Activated B cell treated with CpG ODN at 0.5 μM for 24 hours (primary cell): ENCODE results near the gene OPTN. TPM values are rescaled to one million over a fixed set of nuclear protein-coding genes. Genes with fewer than 3 reads are reported as not detected.

Experiments
- ATAC-seq: fragments of 200-7000 bp; cut with Tn5 transposase; one replicate; pipeline ENCODE4 v1.10.0; 2021; ENCODE audit warnings: low read depth, mild to moderate bottlenecking, moderate library complexity
- CTCF ChIA-PET: fragments of 350-600 bp; sonication (Branson Sonifier 250); formaldehyde crosslinking; loops from one replicate; lab custom pipeline; 2021; ENCODE audit warnings: antibody characterized with exemption; lab: Charles Lee
- POLR2A ChIA-PET: fragments of 350-600 bp; sonication (Branson Sonifier 250); formaldehyde crosslinking; loops from one replicate; lab custom pipeline; 2021; ENCODE audit warnings: antibody characterized with exemption; lab: Charles Lee
- DNase-seq: peaks from one replicate; pipeline ENCODE4 v3.0.0; 2022
- H3K27ac Mint-ChIP-seq: one replicate; pipeline ENCODE4 v1.8.0; 2020; ENCODE audit warnings: mixed read lengths
- H3K27me3 Mint-ChIP-seq: one replicate; pipeline ENCODE4 v1.8.0; 2021; ENCODE audit warnings: mixed read lengths
- H3K36me3 Mint-ChIP-seq: one replicate; pipeline ENCODE4 v1.8.0; 2021; ENCODE audit warnings: low read depth, mixed read lengths
- H3K4me1 Mint-ChIP-seq: one replicate; pipeline ENCODE4 v1.8.0; 2021; ENCODE audit warnings: mixed read lengths
- H3K4me3 Mint-ChIP-seq: one replicate; pipeline ENCODE4 v1.8.0; 2020; ENCODE audit warnings: mild to moderate bottlenecking, mixed read lengths
- H3K9me3 Mint-ChIP-seq: one replicate; pipeline ENCODE4 v1.8.0; 2020; ENCODE audit warnings: mixed read lengths
- CTCF ChIP-seq: fragments of 200-600 bp; IDR thresholded peaks from one replicate; pipeline ENCODE4 v1.8.0; 2022; ENCODE audit warnings: antibody characterized with exemption, mild to moderate bottlenecking
- intact Hi-C: fragments of 100-400 bp; cut with micrococcal nuclease; formaldehyde crosslinking; loops from one replicate; pipeline ENCODE4 v1.15.1; 2024
- total RNA-seq: library from RNA; stranded (reverse); gene quantifications from 2 replicates; pipeline ENCODE4 v1.2.3, GENCODE V29; 2022

The OPTN gene
- total RNA-seq, 1 donor from 2014 or later: 34.9 TPM

GRCh38 chr10:13103554-13103953, 3.6 kb downstream of the OPTN start:
- POLR2A ChIA-PET: interaction anchor here (0.6 kb wide), 1 partner anchor 15 kb away, joined by 3 read pairs; no protein-coding TSS in a partner anchor
- Mint-ChIP-seq H3K36me3 (peaks cover 19% of the 10 kb centered on the region), H3K27ac (no peak overlapping the region), H3K9me3 (no peaks in the 10 kb centered on the region), H3K27me3 (no peaks in the 10 kb centered on the region), H3K4me1 (peaks cover 28% of the 10 kb centered on the region), H3K4me3 (no peak overlapping the region)
- ATAC-seq: no peak
- DNase-seq: no peak
- TF ChIP-seq CTCF: no peak
- CTCF ChIA-PET: no interaction called here
- intact Hi-C loops: no loop called here

GRCh38 chr10:13104697-13105096, 4.7 kb downstream of the OPTN start:
- H3K36me3 Mint-ChIP-seq: peaks cover 24% of the 10 kb centered on the region
- DNase-seq (no peak), ATAC-seq (no peak)
- no peak overlapping the region for H3K27ac Mint-ChIP-seq
- no peak for TF ChIP-seq CTCF
- no peaks in the 10 kb centered on the region for H3K27me3 Mint-ChIP-seq
- CTCF ChIA-PET: no interaction called here
- no peaks in the 10 kb centered on the region for H3K9me3 Mint-ChIP-seq
- intact Hi-C loops: no loop called here
- POLR2A ChIA-PET: no interaction called here
- H3K4me1 Mint-ChIP-seq: peaks cover 24% of the 10 kb centered on the region
- no peak overlapping the region for H3K4me3 Mint-ChIP-seq

- ATAC-seq (no peak), DNase-seq (no peak)
- H3K4me3 Mint-ChIP-seq: no peak overlapping the region
- no peak overlapping the region for H3K27ac Mint-ChIP-seq
- intact Hi-C loops: no loop called here
- CTCF ChIA-PET: no interaction called here
- POLR2A ChIA-PET: no interaction called here
- TF ChIP-seq CTCF: no peak
- H3K4me1 Mint-ChIP-seq: peaks cover 24% of the 10 kb centered on the region
- no peaks in the 10 kb centered on the region for H3K9me3 Mint-ChIP-seq
- peaks cover 29% of the 10 kb centered on the region for H3K36me3 Mint-ChIP-seq
- no peaks in the 10 kb centered on the region for H3K27me3 Mint-ChIP-seq
Measured at GRCh38 chr10:13105184-13105583, 5.2 kb downstream of the OPTN start.

GRCh38 chr10:13106387-13107045, 6.6 kb downstream of the OPTN start:
- no peaks in the 10 kb centered on the region for H3K9me3 Mint-ChIP-seq
- no peak overlapping the region for H3K27ac Mint-ChIP-seq
- H3K27me3 Mint-ChIP-seq: no peaks in the 10 kb centered on the region
- peaks cover 39% of the 10 kb centered on the region for H3K36me3 Mint-ChIP-seq
- peaks cover 17% of the 10 kb centered on the region for H3K4me1 Mint-ChIP-seq
- TF ChIP-seq CTCF: no peak
- no peak for DNase-seq
- no peak for ATAC-seq
- ChIA-PET POLR2A (no interaction called here), CTCF (no interaction called here)
- H3K4me3 Mint-ChIP-seq: no peak overlapping the region
- intact Hi-C loops: no loop called here

- Mint-ChIP-seq H3K4me1 (peaks cover 12% of the 10 kb centered on the region), H3K4me3 (no peak overlapping the region), H3K27me3 (no peaks in the 10 kb centered on the region), H3K9me3 (no peaks in the 10 kb centered on the region), H3K27ac (no peak overlapping the region), H3K36me3 (peaks cover 57% of the 10 kb centered on the region)
- no peak for ATAC-seq
- ChIA-PET POLR2A (no interaction called here), CTCF (no interaction called here)
- intact Hi-C loops: no loop called here
- DNase-seq: no peak
- TF ChIP-seq CTCF: no peak
Measured at GRCh38 chr10:13110908-13111307, 10.9 kb downstream of the OPTN start.
